NCI-H2196 (cell line): Measurements from ENCODE around the gene TMEM233.
"Not testable (repeated sequence)": the region's sequence is repeated elsewhere in the genome, so short reads cannot be mapped to it uniquely, and the experiment has no call there.

Source experiments
- DNase-seq: peaks from one replicate; lab custom pipeline; 2025; ENCODE audit not compliant: unreplicated experiment; lab: John Stamatoyannopoulos, UW

The TMEM233 gene

GRCh38 chr12:119603767-119604166 lies 10.2 kb downstream of the TMEM233 start:
- DNase-seq = no peak

- no peak for DNase-seq
Measured at GRCh38 chr12:119609358-119609757, 15.8 kb downstream of the TMEM233 start.

- DNase-seq = no peak
Measured at GRCh38 chr12:119613319-119613936, 19.9 kb downstream of the TMEM233 start.

DNA sequence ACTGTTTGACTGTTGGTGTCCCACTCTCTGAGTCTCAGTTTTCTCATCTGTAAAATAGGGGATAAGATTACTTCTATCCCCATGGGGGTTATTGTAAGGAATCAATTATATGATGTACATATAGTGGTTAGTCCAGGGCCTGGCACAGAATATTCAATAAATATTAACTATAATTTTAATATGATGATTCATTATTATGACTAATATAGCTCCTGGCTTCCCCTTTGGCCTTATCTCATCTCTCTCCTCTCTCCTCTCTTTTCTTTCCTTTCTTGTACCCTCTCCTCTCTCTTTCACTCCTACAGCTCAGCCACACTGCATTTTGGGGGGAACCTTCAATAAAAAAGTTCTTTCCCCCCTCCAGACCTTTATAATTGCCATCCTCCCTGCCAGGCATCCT lies 21.1 kb downstream of the TMEM233 start:
- no peak for DNase-seq

DNA sequence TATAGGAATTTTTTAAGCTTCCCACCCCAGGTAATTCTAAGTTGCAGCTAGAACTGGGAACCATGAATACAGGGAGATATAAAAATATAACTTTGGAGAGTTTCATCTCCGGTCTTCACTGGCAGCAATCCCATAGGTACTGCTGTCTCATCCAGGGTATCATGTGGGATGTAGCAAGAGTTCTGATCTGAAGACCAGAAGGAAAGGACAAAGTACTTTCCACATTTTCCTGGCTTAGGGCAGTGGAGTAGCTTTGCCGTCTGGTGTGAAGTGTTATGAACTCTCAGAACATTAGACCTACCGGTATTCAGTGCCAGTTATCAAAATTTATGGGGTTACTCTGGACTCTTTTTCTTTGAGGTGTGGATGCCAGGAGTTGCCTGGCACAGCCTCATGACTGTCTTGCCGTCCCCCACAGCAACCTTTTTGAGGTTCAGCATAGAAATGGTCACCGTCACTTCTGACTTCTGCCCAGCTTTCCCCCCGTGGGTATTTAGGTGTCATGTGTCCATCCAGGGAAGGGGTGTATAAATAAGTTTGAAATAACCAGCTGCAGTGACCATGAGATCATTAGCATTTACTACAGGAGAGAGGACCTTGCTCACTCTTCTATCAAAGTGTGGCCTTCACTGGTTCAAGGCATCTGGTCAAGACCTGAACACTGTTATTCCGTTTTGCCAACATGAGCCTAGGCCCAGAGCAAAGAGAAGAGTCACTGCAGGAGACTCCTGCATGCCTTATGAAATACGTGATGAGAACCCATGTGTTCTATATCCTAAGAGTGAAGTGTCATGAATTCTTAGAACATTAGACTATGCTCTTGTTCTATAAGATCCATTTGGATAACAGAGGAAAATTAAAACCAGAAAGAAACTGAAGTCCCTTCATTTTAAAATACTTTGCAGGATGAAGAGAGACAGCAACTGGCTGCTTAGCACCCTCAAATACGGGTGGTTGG lies 22.2 kb downstream of the TMEM233 start:
- no peak for DNase-seq

DNA sequence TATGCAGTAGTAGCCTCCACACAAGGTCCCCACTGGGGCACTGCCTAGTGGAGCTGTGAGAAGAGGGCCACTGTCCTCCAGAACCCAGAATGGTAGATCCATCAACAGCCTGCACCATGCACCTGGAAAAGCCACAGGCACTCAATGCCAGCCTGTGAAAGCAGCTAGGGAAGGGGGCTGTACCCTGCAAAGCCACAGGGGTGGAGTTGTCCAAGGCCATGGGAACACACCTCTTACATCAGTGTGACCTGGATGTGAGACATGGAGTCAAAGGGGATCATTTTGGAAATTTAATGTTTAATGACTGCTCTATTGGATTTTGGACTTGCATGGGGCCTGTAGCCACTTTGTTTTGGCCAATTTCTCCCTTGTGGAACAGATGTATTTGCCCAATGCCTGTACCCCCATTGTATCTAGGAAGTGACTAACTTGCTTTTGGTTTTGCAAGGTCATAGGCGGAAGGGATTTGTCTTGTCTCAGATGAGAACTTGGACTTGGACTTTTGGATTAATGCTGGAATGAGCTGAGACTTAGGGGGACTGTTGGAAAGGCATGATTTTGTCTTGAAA lies 24.8 kb downstream of the TMEM233 start:
- DNase-seq = not testable (repeated sequence)

DNA sequence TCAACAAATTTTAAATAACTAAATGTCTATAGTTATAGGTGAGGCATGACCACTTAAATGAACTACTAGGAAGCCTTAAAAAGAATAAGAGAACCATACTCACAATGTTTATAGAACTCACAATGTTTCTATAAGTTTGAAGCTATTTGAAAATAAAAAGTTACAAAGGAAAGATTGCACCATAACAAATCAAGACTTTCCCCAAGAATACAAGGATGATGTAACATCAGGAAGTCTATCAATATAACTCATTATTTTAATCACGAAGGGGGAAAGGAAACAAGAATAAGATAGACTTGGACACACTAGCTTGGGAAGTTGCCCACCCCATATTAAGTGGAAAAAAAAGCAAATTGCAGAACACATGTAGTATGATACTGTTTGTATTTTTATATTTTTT lies 26.9 kb downstream of the TMEM233 start:
- no peak for DNase-seq

DNA sequence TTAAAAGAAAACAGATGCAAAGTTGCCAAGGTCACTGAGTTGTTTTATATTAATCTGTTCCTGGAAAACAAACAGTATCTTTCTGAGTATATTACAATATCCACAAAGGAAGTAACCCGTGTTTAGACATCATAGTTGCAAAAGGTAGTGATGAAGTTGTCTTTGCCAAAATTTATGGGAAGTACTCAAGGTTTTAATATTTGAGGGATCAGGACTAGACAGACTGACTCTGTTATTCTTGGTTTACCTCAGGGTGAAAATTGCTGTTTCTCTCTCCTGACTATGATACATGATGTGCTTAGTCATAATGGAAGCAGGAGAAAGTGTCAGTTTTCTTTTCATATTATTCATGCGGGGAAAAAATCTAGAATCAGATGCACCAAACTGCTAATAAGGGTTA lies 28.3 kb downstream of the TMEM233 start:
- no peak for DNase-seq

DNA sequence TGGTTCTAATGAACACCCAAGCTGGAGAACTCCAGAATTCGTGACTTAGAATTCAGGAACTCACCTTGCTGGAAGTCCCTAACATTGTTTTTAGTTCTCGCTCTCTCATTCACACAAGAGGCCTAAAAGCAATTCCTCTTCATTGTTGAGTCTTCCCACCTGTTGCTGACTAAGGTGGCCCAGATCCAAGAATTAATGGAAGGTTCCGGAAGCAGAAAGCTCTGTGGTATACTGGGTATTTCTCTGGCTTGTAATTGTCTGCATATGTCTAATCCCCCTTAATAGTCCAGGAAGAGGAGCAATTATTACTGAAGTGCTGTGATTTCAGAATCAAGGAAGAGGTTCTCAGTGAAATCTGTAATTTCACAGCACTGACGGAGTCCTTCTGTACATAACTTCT lies 31.4 kb downstream of the TMEM233 start:
- no peak for DNase-seq

GRCh38 chr12:119627019-119627643 lies 33.6 kb downstream of the TMEM233 start:
- no peak for DNase-seq

- no peak for DNase-seq
Measured at GRCh38 chr12:119627686-119628085, 34.1 kb downstream of the TMEM233 start.

DNA sequence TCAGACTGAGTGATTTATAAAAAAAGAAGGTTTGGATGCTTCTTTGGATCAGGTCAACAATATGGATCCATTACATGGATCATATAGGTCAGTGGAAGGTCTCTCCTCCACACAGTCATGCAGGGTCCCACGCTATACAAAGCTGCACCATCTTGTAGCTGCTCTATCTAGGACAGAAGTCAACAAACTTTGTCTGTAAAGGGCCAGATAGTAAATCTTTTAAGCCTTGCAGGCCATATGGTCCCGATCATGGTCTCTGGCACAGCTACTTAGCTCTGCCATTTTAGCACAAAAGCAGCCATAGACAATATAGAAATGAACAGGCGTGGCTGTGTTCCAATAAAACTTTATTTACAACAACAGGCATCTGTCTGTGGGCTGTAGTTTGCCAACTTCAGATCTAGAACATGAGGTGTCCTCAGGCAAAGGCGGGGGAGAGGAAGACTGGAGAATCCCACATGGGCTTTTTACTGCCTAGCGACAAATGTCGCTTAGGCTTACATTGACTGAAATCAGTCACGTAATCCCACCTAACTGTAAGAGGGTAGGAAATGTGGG lies 36.7 kb downstream of the TMEM233 start:
- no peak for DNase-seq

GRCh38 chr12:119630962-119631550 lies 37.5 kb downstream of the TMEM233 start:
- no peak for DNase-seq

GRCh38 chr12:119631930-119632678 lies 38.5 kb downstream of the TMEM233 start:
- no peak for DNase-seq

DNA sequence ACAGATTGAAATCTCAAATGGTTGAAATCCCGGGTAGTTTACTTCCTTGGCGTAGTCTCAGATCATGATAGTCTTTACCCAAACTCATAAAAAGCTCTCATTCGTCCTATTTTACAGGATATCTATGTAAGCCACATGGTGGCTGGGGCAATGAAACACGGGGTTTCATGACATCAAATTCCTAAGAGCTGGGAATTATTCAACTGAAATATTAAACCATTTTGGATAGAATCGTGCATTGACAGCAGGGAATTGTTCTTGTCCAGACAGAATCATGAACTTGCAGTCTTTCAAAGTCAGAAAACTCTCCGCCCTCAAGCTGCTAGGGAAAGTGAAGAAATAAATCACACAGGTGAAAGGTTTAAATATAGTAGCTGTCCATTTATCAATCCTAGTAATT lies 41.2 kb downstream of the TMEM233 start:
- DNase-seq = no peak

GRCh38 chr12:119642986-119643385 lies 49.4 kb downstream of the TMEM233 start:
- no peak for DNase-seq

DNA sequence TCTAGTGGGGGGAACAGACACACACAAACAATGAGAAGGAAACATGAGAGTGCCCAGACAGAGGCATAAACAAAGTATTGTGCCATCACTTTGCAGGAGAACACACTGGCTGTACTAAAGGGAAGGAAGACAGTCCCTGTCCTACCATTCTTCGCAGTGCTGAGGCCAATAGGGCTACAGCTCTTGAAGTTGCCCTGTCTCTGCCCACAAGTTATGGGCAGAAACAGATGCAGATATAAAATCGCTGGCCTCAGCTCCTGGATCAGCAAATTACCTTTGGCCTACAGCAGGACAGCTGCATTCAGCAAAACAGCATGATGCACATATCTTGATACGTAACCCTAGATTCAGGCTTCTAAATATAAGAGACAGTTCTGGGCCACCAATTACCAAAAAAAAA lies 51.4 kb downstream of the TMEM233 start:
- no peak for DNase-seq

DNA sequence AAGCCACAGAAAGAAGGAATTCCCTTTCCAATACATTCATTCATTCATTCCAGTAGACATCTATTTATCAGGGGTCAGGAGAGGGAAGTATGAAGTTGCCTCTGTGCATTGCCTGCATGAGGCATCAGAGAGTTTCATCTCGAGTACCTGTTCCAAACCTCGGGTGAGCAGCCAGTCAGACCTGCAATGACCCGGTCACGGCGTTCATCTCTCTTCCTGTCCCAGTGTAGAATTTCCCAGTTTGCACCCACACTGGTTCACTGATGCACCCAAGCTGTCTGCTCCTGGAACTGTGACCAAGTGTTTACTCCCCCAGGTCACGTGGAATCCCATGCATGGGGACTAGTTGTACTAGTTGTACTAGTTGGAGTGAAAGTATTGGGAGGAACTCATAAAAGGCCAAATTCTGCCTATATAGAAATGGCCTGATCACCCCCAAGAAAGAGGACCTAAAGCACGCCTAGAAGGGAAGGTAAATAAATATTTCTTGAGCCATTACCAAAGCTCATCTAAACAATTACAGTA lies 52.0 kb downstream of the TMEM233 start:
- no peak for DNase-seq

DNA sequence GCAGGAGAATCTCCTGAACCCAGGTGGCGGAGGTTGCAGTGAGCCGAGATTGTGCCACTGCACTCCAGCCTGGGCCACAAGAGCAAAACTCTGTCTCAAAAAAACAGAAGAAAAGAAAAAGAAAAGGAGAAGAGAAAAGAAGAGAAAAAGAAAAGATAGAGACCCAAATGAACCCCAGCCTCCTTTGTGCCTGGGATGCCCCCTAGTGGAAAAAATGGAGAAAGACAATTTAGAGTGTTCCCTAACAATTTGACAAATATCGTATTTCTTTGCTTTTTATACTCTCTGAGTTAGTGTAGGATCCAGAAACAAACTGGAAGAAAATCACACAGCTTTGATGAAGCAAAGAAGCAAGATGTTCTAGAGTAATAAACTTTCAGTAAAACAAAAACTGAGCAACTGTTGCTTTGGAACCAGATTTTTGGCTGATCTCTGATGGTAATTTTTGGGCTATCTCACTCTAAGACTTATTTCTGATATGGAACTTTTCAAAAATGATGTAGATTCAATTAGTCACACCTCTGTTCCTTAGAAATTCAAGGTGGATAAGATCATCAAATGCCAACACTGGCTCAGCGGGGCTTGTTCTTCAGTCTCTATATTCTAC lies 55.7 kb downstream of the TMEM233 start:
- DNase-seq = peak; percentile 14

DNA sequence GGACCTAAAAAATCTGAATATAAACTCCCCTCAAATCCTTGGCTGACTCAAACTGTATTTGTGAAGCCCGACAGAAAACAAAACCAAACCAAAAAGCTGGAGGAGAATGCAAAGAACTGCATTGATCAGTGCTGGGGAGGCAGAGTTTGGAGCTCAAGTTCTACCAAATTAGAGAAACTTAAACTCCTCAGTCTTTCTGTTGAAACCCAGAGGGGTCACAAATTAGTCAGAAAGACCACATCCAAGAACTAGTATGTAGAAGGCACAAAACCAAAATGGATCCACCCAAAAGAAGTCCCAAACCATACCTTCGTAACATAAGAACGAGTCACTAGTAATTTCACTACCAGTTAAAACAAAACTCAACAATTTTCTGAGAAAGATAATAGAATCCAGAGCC lies 59.1 kb downstream of the TMEM233 start:
- no peak for DNase-seq
